OCI-LY1 (cell line): Measurements from ENCODE around the gene TMEM38B.

Experiments used
- EZH2 ChIP-seq: fragments of 200-600 bp; sonication (generic), shearing (Covaris generic); IDR thresholded peaks from 2 replicates; pipeline ENCODE4 v1.8.0; 2017; ENCODE audit warnings: borderline replicate concordance, mixed run types, mild to moderate bottlenecking, antibody characterized with exemption, low read length, moderate library complexity, mixed read lengths
- TF ChIP-seq, protein P1 (sequence below): fragments of 200-600 bp; sonication (generic), shearing (Covaris generic); IDR thresholded peaks from 2 replicates; pipeline ENCODE4 v1.5.1; 2017; ENCODE audit warnings: mild to moderate bottlenecking, antibody characterized with exemption, low read length, moderate library complexity, mixed read lengths

DNA sequence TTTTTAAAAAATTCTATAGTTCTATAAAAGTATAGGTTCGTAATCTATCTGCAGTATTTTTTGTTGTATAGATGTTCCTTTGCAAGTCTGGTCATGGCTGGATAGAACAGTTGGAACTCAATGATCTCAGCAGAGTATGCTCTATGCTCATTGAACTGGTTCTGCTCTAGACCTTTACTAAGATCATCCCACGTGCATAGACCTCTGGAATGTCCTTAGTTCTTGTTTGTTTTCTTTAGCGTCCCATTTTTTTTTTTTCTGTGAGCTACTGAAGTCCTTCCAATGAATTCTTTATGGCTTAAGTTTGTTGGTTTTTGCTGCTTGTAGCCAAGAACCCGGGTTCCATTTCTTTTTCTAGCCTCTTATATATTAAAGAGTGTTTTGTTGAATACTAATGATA, 3.5 kb downstream of the TMEM38B start:
- TF ChIP-seq, protein P1, sequence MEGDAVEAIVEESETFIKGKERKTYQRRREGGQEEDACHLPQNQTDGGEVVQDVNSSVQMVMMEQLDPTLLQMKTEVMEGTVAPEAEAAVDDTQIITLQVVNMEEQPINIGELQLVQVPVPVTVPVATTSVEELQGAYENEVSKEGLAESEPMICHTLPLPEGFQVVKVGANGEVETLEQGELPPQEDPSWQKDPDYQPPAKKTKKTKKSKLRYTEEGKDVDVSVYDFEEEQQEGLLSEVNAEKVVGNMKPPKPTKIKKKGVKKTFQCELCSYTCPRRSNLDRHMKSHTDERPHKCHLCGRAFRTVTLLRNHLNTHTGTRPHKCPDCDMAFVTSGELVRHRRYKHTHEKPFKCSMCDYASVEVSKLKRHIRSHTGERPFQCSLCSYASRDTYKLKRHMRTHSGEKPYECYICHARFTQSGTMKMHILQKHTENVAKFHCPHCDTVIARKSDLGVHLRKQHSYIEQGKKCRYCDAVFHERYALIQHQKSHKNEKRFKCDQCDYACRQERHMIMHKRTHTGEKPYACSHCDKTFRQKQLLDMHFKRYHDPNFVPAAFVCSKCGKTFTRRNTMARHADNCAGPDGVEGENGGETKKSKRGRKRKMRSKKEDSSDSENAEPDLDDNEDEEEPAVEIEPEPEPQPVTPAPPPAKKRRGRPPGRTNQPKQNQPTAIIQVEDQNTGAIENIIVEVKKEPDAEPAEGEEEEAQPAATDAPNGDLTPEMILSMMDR = no peak
- no peak for TF ChIP-seq EZH2
